ENCODE results near the gene HECW1.
A peak's percentile ranks its signal among the peaks of the same experiment; 100 is the strongest.

The HECW1 gene

DNA sequence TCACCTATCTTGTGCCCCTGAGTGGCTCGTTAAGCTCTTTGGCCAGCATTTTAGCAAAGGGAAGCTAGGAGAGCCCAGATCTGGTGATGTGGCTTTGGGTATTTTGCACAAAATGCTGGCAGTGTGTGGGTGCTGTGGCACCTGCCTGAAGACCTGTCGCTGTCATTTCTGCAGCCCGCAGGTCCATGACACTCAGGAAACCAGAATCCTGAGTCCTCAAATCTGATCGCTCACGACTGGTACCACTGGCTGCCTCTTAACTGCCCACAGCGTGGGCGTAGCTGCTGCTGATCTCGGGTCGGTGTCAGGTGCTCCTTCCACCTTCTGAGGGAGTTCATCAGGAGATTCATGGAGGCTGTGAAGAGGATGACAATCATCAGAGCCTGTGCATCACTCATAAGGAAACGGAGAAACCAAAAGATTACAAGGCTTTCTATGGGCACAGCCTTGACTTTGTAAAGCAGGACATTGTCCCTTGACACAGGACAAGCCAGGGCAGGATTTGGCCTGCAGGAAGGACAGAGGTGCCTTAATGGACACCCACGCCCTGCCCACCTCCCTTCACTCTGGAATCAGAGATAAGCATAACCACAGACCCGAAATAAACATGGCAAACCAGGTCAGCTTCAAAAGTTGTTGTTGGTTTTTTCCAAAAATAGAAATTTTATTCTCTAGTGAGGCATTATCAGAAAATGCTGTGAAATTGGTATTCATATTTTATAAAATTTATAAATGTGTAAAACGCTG is 399.5 kb downstream of the HECW1 start:
- DNase-seq, result no peak

DNA sequence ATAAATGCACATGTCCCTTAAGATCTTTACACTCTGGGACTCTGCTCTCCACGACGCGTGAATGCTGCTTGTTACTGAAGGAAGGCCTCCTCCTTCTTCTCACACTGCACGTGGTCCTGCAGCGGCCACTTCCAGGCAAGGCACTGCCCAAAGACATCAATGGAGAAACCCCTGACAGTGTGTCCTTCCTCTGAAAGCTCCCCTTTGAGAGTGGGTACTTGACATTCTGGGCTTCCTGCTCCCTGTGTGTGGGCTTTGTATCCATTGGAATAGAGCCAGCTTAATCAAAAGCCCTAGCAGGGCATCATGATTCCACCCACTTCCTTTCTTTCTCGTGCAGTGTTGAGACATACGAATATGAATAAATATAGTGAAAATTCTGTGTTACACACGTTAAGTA is 400.8 kb downstream of the HECW1 start:
- DNase-seq, result peak; percentile 49

DNA sequence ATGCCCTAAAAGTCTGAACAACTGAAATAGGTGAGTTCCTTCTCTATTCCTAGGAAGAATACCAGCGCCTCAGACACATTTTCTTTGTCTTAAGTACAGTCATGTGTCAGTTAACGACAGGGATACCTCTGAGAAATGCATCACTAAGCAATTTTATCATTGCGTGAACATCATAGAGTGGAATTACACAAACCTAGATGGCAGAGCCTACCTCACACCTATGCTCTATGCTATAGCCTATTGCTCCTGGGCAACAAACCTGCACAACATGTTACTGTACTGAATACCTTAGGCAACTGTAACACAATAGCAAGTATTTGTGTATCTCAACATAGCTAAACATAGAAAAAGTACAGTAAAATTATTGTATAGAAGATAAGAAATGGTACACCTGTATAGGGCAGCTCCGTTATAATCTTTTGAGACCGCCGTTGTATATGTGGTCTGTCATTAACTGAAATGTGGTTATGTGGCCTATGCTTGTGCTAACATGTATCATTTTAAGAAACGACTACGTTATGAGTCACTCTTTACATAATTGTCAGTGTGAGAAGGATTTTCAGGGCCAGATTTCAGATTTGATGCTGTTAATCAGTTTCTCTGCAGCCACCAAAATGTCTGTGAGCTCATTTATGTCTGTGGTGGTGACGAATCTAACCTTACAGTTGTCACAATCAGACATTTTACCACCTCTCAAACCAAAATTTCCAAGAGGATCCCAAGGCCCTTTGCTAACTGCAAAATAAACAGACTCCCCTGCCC is 404.3 kb downstream of the HECW1 start:
- peak; percentile 60 for DNase-seq

DNA sequence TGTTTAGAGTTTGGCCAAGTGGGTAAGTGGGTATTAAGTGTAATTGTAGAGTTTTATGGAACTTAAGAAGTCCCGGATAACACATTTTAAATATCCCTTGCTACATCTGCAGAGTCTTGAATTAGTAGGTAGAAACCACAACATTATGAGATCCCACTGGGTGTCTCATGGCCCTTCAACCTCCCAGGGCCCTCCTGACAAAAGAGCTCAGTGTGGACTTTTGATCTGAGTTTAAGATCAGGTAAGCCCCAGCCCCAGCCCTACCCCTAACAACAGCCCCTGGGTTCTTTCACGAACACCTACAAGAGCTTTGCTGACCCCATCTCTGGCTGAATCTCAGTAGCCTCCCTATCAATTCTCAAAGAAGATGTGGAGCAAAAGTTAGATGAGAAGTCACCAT is 405.0 kb downstream of the HECW1 start:
- no peak for DNase-seq

DNA sequence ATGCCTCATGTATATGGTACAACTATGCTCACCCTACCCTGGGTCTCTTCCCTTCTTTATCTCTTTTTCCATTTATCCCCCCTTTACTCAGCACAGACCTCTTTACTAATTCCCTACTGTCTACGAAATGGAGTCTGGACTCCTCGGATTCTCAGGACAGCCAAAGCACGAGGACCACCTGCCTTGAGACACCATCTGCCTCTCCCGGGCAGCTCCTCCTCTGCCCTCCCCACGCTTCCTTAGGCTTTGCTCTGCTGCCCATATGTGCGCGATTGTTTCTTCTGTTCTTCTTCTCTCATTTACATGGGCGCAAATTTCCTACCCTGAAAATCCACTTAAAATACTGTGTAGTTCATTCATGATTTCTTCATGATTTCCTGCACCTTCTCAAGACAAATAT is 407.8 kb downstream of the HECW1 start:
- no peak for DNase-seq

DNA sequence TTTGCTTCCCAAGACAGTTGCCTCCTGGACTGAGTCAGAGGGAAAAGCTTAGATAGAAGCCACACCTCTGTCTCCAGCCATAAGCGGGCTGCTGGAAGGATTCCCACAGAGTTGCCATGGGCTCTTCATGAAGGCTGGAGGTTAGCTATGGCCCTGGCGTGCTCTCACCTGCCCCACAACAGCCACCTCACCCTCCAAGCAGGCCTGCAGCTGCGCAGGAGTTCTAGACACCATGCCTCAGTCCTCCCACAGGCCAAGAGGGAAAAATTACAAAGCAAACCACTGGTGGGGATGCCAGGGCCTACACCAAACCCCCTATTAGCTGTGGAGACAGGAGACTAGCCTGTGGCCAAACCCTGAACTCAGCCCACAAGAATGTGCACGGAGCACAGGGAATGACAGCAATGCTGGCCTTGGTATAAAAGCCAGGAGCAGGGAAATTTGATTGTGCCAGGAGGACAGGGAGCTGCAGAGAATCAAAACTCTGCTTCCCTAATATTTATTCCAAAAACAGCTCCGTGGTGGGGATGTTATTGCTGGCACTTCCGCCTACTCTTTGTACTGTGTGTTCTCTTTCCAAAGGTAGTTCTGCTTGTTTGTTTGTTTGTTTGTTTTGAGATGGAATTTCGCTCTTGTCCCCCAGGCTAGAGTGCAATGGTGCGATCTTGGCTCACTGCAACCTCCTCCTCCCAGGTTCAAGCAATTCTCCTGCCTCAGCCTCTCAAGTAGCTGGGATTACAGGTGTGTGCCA is 410.1 kb downstream of the HECW1 start:
- DNase-seq, result peak; percentile 91

DNA sequence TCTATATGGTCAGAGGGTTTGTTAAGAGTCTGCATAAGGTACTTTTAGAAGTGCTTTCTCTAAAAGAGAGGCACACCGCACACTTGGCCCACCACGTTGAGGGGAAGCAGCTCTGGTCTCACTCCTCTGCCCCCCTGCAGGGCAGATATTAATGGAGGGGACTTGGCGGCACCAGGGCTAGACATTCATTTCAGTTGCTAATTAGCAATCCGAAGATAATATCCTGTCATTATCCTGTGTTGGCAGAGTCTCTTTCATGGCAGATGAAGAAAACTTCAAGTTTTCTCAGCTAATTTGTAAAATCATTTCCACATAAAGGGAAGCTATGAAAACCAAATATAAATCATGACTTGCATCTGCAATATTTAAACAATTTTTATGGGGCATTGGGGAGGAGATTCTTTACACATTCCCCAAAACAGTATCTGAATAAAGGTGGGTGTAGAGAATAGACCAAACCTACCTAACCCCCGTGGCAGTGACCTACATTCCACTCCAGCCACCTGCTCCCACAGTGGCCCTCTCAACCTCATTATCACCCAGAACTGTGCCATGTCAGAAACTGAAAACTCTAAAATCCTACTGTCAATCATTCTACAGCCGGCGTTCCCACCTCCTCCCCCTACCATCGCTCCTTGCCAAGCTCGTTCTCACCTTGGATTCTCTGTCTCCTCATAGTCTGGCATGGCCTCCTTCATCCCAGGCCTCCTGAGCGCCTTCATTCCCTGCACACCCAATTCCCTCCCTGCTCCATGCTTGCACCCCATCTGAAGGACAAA is 416.3 kb downstream of the HECW1 start:
- DNase-seq, result no peak

DNA sequence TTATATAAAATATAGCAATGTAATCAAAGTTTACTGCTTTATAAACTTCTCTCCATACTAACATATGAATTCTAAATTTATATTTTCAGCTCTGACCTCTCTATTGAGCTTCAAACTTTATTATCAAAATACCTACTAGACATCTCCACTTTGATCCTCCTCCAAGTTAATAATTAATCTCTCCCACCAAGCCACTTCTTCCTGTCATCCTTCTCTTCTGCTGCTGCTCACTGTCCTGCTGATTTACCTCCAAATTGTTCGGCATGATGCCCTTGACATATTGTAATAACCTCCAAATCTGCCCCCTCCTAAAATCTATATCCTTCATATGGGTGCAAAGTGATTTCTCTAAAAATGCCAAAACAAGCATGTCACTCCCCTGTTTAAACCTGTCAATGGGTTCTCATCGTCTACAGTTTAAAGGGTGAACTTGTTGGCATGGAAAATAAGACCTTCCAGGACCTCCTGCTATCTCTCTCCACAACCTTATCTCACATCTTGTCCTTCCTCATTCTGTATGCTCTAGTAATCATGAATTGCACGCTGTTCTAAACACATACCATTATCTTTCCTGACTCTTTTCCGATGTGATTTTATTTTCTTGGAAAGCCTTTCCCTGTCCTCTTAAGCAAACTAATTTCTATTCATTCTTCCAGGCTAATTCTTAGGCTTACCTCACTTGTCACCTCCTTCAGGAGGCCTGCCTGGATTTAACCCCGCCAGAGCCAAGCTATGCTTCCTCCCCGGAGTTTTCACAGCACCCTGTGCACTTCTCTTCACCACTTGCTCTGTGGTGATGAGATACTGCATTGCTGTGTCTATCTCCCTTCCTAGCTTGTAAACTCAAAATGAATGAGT is 418.3 kb downstream of the HECW1 start:
- DNase-seq, result no peak

DNA sequence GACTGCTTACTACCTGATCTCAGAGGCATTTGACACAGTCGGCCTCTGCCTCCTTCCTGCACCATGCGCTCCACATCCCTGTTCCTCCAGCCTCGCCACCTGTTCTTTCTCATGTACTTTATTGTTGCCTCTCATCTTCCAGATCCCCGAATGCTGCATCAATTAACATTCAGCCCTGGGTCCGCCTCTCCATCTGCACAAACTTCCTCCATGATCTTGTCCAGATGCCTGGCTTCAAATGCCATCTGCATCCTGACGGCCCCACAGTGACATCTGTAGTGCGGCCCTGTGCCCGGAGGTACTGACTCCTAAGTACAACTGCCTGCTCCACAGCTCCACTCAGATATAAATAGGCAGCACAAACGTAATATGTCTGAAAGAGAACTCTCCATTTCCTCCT is 419.3 kb downstream of the HECW1 start:
- DNase-seq, result no peak

DNA sequence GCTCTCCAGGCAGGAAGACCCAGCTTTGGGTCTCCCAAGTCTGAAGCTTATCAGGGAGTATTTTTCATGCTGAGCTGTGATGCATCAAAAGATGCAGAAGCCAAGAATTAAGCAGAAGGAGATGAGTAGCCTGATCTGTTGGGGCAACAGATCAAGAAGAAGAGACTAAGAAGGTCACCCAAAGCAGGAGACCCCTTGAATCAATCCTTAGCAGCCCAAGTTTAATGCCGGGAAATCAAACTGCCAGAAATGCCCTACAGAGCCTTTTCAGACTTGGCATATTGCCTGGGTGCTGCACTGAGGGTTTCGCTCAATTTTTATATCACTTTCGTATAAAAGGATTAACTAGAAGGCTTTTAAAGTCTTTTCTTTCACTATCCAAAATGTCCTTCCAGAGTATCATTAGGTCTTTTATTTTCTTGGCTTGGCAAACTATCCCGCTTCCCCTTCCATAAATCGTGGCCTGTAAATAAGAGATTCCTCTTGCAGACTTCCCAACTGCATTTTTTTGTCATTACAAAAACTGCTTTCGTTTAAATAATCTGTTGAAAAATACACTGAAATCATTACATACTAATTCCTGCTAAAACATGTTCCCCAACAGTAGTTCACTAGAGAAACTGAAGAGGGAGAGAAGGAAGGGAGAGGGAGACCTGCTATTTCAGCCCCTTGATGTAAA is 421.5 kb downstream of the HECW1 start:
- peak; percentile 73 for DNase-seq

DNA sequence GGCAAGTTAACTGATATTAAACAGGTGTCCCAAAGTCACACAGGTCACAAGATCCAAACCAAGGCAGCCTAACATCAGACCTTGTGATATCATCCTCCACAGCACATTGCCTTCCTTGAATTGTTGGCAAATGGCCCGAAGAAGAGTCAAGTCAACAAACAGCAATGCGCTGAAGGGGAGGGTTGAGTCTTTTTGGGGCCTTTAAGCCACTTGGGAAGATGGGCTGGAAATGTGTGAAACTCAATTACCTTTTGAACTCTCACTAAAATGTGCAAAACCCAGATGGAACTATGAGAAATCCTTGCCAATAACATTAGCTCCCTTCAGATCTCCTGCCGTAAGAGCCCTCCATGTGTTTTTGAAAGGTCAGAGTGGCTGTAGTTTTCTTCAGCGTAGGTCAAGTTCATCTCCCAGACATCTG is 422.6 kb downstream of the HECW1 start:
- DNase-seq, result peak; percentile 72

DNA sequence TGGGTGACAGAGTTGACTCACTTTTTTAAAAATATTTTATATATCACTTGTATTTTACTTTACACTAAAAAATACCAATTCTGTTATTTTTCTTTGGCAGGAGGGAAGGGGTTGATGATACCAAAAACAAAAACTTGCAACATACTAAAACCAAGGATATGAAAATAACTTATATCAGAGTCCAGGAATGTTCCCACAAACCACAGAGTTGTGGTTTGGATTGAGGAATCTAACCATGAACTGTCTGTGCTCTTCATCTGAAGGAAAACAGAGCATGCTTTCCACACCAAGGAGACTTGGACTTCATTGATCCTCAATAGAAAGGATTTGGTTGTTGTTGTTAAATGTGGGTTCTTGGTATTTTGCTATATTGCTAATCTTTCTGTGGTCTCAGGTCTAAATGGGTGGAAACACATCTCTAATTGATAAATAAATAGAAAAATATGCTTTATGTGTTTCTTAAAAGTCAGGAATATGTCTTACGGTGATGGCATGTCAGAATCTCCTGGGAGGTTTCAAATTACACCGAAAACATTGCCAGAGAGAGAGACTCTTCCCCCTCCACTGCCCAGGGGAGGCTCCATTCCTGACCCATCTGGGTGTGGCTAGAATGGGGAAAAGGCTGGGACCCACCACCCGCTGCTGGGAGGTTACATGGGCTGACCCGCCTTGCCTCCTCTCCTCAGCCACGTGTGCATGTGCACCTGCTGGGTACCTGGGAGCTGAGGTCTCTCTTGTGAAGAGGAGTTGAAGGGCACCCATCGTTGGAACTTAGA is 423.6 kb downstream of the HECW1 start:
- peak; percentile 97 for DNase-seq

DNA sequence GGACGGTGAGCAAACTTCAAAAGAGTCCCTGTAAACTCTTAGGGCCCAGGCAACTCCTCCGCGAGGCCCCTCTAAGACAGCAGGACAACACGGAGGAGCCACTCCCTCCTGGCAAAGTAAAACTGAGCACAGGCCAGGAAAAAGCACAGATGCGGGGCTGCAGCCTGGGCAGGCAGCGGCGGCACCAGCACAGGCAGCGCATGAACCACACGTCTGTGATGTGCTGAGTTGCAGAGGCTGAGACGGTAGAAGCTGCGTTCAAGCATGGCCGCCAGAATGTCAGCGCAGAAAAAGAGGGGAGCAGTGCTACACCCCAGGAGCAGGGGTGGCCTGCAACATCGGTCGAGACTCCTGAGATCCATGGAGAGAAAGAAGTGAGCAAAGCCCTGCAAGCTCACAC is 424.3 kb downstream of the HECW1 start:
- DNase-seq, result no peak

DNA sequence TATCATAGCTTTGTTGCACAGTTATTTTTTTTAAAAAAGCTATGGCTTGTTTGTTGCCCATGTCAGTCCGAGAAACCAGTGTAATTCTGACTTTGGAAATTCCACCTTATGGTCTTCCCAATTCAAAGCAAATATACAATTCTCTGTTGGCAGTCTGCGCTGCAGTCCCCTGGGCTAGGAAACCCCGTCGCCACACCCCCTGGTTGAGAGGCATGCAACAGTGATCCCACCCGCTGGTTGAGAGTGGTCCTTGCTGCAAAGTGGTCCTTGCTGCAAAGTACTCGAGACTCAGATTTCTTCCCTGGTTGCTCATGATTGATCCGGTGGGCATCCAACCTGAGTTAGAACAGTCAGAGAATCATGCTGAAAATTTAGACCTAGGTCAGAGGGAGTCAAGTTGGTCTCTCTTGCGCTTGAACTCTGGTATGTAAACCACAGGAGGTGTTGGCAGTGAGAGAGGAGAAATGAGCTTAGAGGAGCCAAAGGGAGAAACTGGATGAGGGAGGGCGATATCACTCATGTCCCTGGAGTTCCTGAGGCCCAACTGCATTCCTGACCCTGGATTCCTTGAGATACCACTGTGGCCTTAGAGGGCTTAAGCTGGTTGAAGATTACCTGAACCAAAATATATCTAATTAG is 425.4 kb downstream of the HECW1 start:
- DNase-seq, result peak; percentile 53

DNA sequence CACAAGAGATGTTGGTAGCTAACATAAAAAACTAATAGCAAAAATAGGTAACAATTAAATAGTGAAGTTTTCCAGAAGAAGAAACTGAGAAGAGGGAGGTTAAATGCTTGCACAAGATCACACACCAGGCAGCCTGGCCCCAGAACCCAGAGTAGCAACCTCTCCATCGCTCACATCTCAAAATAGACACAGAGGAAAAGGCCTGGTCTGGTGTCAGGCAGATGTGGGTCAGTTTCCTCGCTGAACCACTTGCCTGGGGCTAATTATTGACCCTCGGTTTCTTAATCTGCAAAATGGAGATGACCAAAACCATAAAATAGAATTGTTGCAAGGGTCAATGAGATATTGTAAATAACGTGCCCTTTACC is 425.9 kb downstream of the HECW1 start:
- no peak for DNase-seq

DNA sequence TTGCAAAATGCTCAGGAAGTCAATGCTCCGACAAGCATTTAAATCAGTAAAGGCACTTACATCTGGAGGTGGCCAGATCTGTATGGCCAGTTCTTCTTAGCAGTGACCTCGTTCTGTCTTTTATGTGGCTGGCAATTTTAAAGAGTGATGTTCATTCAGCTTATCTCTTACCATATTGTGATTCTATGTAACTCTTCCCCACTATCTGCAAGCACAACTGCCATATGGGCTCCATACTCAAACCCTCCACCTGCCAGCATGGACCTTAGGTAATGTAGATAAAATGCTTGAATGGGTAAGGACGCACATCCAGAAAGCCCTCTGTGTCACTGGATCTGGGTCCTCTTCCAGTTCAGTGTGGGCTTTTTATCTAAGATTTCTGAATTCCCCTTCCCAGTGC is 428.0 kb downstream of the HECW1 start:
- no peak for DNase-seq

DNA sequence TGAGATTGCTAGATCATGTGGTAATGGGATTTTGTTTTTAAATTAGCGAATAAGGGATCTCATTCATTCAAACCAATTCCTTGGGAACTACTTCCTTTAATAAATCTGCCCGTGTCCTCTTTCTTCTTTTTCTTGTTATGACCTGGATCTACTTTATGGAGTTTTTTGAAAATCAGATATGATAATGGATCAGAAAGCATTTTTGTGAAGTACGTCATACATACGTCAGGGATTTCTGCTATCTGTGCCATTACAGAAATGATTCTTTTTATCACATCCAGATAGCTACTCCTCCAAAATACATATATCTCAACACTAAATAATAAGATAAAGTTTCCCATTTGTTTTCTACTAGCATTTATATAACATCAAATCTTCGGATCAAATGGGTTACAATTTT is 430.3 kb downstream of the HECW1 start:
- no peak for DNase-seq

DNA sequence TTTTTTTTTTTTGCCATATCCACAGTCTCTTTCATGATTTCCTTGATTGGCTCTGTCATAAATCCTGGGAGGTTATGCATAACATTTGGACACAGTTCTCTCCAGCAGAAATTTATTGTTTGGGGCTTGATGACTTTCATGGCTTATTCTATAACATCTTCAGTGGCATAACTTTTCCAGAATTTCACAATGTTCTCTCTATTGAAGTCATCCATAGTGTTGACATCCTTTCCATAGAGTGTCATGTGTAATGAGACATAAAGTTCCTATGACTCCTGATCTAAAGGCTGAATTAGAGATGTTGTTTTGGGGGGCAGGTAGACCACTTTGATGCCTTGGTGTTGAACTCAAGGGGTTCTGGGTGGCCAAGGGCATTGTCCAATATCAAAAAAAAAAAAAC is 433.8 kb downstream of the HECW1 start:
- no peak for DNase-seq

DNA sequence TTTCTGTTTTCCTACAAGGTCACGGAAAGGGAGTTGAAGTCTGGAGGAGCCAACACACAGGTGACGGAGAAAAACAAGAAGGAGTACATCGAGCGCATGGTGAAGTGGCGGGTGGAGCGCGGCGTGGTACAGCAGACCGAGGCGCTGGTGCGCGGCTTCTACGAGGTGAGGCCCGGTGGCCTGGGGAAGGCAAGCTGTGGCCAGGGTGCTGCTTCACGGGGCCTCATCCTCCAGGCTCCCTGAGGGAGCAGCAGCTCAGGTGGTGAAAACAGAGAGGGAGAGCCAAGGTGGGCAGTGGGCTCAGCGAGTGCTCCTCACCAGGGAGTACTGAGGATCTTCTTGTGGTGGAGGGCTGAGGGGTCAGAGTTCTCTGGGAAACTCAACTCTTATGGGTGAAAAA is 438.0 kb downstream of the HECW1 start:
- DNase-seq, result no peak

DNA sequence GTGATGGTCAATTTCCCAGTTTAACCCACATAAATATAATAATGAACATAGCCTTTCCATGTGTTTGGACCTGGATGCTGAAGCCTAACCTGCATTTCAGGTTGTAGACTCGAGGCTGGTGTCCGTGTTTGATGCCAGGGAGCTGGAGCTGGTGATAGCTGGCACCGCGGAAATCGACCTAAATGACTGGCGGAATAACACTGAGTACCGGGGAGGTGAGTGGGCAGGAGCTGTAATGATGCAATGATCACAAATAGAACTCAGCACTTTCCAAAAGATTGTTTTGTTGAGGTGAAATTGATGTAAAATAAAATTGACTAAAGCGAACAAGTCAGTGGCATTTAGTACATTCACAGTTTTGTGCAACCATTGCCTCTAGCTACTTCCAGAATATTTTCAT is 439.7 kb downstream of the HECW1 start:
- no peak for DNase-seq

All from fibroblast of skin of back (primary cell).